GM19452 (cell line): Measurements from ENCODE around the gene KERA.

ENCODE experiments used
- ATAC-seq: cut with Tn5 transposase; IDR thresholded peaks from one replicate; pipeline ENCODE4 v1.9.1; 2021; ENCODE audit not compliant: unreplicated experiment

The KERA gene

DNA sequence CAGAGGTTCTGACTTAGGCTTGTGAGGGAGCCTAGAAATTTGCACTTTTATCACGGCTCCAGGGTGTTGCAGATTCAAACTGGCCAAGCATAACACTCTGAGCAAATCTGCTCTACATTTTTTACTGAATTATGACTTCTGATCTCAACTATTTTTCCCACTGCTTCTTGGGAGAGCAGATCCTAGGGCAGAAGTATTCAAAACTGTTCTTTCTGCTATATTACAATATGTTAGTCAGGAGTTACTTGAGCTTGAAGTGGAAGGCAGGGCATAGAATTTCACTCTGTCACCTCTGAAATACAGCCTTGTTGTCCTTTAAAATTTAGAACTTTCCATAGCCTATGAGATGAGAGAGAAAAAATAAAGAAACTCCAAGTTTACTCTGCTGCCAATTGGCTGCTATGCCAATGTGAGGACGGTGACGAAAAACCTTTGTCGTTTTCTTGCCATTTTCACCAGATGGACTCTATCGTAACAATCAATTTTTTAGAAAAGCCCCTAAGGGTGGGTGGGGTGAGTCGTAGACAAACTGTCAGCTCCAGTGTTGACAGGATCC lies 16.4 kb upstream of the KERA start:
- no peak for ATAC-seq

DNA sequence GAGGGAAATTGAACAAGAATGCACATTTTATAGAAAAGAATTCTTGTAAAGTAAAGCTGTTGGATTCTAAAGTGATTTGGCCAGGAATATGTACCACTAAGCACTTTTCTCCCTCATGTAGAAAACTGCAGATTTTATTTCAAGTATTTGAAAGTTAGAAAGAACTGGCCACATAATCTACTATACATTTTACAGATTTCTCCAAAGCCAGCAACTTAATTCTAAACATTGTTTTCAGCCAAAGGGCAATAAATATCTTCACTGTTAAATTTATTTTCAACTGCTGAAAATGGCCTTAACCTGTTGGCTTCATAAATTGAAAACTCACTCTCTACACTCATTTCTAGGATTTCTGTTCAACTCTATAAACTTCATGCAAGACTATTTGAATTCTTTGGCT lies 15.6 kb upstream of the KERA start:
- no peak for ATAC-seq

DNA sequence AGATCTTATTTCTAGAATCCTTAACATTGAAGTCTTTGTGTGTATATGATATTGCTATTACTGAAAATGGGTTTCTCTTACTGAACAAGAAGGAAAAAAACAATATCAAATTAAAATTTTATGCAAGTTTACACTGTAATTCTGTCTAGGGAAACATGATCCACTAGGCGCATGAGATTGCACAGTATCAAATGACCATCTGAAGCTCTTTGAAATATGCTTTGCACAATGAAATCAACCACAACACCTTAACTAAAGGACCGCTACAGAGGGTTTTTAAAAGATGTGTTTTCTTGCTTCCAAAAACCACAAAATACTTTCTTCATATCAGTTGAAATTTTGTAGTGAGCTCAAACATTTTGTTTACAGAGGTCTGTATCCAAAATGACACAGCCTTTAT lies 15.1 kb upstream of the KERA start:
- ATAC-seq = no peak

DNA sequence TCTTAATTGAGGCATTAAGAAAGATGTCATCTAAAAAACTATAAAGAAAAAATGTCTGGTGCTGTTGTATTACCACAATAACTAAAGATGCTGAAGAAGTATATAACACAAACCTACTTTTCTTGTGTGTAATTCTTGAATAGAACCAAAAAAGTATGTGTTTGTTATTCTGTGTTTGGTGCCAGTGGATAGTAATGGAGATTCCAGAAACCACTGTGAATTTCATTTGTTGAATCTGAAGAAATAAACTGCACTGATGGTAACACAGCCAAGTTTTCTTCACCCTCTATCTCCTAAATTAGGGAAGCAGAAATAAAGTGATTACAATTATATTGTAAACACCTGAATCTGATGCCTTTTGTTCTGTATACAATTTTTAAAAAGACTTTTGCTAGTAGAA lies 13.1 kb upstream of the KERA start:
- ATAC-seq = no peak

DNA sequence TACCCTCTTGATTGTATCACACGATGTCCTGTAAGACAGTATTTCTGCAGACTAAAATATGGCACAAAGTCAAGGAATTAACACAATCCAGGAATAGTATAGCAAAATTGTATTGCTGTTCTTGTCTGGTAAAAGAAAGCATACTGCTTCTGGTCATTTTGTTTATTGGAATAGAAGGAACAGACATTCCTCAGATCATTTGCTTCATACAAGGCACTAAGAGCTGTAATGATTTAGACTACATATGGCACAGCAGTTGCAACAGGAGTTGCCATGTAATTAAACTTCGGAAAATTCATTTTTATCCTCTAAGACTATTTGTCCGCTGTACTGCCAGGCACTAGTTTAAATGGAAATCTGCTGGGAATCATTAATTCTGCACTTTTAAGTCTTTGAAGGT lies 7.6 kb upstream of the KERA start:
- ATAC-seq = no peak

DNA sequence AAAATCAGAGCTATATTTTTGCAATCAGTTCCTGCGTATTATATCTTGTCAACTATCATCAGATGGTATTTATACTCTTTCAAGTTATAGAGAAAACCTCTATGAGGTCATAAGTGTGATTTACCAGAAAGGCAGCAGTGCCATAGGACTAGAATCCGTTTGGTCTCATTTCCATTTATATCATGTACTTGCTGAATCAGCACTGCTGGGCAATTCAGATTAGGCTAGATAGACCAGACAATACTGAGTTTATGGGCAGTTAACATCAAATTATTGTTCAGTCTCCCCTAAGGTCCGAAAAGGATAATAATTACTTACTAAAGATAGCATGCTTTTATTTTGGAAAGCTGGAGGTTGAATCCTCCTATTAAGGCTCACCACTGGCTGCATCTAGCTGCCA lies 6.8 kb upstream of the KERA start:
- ATAC-seq = no peak

DNA sequence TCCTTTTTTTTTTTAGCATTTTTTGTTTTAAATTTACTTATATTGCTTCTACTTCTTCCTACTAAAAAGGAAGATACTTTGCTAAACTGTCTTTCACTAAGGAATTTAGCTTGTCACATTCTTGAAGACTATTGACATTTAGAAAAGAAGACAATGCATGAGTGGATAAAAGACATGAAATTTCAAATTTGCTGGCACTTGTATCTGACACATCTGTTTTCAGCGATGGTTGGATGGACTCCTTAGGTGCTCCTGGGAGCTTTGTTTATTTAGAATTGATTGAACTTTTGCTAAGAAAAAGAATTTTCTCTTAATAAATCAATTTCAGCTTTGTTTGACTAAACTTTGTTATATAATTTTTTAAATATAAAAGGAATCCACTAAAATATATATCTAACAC lies 3.3 kb upstream of the KERA start:
- ATAC-seq = no peak

DNA sequence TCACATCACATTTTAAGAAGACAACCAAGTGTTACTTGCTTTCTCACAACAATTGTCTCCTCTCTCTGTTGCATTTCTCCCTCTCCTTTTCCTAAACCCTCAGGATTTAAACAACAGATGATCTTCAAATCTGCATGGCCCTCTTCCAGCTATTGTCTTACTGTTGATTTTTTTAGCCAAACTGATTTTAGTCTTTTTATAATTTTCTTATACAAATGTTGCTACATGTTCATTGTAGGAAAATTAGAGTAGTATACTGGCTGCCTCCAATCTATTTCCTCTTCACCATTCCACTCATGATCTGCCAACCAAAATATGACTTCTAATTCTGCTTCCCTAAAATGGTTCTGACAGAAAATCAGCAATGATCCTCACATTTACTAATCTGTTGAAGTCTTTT lies 1.4 kb upstream of the KERA start:
- ATAC-seq = no peak

DNA sequence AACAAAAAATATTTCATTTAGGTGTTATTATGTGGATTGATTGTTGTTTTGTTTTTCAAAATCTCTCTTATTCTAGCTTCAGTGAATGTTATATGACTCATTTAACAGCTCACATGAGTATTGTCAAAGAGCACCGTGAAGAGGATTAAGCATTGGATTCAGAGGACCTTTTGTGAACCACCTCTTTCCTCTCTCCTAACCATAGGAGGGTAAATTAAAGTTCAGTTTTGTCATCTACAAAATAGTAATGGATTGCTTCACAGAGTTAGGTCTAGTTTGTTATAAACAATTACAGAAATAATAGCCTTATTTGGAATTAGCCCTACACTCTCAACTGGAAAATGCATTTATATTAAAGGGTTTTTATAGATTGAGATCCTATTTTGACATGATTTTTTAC lies 962 bp upstream of the KERA start:
- ATAC-seq = no peak

DNA sequence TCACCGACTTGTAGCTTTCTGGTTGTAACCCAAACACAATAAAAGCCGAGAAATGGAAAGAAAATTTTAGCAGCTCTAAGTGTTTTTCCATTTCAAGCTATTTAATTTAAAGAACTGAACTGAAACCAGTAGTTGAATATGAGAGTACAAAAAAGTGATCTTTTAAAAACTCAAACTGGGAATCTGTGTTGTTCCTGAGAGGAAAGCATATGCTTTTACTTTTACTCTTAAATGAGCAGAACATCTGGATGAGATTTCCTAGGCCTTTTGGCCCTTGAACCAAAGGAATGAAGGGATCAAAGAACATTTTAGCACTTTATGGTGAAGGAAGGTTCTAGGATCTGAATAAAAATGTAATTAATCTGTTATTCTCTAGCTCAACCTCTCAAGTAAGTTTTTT lies 1.3 kb downstream of the KERA start:
- ATAC-seq = no peak

DNA sequence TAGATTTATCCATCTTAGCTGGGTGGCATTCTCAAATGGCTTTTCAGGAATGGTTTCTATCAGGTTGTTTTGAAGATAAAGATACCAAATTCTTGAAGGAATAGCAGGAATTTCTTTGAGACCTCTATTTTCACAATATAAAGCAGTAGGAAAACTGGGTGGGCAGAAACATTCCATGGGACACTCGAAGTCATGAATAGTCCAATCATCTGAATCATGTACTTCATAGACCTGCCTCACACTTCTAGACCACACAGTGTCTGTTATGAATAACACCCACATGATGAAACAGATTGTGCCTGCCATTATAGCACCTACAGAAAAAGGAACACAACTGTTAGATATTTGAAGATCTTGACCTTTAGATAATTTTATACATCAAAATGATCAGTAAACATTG lies 1.8 kb downstream of the KERA start:
- no peak for ATAC-seq

DNA sequence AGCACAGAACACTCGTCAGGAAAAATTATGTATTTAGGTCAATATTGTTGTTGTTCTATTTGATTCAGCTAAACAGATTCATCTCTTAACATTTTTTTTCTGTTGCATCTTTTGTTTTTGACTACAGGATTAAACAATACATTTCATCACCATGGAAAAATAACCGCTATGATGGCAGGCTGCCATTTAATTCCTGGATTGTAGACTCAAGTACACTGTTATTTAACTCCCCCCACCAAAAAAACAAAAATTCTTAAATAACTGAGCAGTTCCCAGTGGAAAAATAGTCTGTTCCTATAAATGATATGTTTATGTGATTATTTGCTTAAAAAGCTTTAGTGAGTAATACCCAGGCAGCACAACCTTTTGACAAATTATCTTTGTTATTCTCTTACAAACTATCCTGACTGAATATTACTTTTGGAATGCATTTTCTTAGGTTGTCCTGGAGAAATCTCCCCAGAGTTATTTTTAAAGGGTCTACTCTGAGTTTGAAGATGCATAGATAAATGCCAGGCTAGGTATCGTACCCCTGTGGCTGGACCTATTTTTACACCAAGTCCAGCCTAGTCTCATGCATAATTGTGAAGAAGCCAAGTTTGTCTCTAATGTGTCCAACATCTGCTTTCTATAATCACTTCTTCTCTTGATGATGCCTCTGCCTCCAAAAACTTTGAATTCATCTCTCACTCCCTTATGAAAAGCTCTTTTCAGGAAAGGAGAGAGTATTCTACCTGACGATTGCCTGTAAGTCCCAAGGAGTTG lies 3.7 kb downstream of the KERA start:
- no peak for ATAC-seq

DNA sequence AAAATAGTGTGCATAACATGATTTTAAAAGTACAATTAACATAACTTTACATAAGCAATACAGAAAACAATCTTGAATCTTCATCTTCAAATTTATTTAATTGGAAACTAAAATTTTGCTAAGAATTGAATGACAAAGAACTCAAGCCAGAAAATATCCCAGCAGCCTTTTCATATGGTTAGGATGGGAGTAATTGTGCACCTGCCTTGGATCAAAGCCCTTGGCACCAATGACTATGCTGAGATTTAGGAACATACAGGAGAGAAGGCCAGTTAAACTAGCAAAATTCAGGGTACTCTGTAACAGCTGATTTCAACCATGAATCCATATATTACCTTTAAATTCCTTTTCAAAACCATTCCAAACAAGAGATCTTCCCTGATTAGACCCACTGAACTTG lies 5.8 kb downstream of the KERA start:
- ATAC-seq = no peak

DNA sequence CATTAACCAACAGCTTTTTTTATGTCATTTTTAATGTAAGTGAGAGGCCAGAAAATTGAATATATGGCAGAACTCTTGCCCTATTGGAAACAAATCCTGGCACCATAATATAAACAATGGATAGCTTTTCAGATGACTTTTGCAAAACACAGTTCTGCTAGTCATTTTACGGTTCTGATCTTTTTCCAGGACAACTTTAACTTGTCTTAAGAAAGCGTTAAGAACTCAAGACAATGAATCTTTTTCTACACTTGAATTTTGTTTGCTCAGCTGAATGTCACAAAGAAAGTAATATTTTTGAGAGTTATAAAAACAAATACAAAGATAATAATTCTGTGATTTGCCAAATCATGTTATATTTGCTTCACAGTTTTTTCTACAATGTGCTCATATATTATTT lies 13.2 kb downstream of the KERA start:
- ATAC-seq = no peak

DNA sequence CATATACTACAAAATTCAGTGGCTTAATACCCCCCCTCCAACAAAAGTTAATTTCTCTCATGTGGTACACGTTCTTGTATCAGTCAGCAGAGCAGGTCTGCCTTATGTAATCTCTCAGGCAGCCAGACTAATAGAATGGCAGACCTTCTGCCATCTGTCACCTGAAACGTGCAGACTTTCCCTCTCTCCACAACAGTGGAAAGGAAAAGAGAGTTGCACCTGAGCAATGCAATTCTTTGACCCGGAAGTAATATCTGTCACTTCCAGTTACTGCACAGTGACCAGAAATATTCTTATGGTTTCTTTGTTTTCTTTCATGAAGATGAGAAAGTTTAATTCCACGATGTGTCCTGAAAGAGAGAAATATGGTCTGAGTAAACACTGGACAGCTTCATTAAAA lies 14.4 kb downstream of the KERA start:
- no peak for ATAC-seq

DNA sequence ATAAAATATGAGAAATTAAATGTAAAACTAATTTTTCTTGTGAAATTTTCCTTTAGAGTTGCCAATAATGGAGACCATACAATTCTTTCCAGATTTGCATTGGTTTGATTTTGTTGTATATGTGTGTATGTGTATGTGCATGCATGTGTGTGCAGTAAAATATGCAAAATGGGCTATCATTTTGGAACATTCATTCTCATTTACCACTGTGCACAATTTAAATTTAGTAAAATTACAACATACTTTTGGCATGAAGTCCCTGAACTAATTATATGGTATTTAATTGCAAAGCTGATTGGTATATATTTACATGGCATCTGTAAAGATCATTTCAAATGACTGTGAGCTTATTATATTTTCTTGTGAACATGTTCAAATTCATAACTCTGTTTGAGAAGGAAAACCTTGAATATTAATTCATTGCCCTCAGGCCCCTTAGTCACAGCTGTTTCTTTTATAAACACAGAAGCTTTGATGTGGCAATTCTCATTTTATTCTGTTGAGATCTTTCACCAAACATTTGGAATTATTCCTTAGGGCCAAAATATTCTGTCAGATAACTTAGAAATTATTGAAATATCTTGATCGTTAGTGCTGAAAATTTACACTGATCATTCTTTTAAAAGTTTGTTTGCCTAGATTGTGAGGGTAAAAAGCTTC lies 17.6 kb downstream of the KERA start:
- ATAC-seq = no peak

DNA sequence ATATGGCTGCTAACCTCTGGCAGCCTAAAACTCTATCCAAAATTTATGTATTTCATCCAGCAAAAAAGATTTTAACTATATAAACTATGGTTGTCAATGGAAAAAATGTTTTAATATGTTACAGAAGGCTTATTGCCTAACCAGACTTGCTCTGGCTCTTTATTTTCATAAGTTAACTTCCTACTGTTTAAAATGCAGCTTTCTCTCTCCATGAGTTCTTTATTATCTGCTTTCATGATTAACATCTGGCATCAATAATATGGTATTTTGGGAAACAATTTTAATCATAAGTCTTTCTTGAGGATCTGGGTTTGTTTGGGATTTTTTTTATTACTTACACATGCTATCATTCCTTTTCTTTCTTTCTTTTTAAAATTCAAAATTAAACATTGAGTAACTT lies 20.5 kb downstream of the KERA start:
- ATAC-seq = no peak

DNA sequence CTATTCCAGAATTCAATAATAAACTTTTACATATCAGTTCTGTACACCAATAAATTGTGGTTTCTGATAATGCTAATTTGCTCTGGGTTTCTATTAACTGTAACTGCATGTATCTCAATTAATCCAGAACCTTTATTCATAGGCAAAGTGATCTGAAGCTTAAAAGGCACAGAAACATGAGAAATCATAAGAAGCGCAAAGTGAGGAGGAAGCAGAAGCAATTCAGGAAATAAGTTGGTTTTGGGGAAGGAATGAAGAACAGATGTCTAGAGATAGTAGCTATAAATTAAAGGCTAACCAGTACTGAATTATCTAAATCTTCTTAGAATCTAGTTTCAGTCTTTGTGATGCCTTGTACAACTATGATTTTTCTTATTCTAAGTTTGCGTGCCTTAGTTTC lies 24.6 kb downstream of the KERA start:
- no peak for ATAC-seq

DNA sequence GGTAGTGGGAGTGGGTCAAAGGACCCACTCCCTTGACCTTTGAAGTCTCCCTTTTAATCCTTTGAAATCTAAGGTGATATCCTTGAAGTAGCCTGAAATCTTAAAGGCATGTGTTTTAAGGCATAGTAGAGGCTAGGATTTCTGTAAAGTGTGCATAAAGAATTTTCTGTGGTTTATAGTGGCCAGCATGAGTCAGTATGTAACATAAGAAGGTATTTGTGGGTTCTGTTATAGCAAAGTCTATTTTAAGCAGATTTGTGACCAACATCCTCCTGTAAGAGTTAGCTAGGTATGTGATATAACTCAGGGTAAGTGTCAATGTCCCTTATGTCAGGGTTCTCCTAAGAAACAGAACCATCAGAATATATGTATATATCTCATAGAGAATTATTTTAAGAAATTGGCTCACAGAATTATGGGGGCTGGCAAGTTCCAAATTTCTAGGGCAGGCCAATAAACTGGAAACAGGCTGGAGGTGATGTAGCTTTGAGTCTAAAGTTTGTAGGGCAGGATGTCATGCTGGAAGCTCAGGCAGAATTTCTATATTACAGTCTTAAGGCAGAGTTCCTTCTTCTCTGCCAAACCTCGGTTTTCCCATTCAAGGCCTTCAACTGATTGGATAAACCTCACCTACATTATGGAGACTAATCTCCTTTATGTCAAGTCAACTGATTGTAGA lies 34.4 kb downstream of the KERA start:
- peak; percentile 72 for ATAC-seq

DNA sequence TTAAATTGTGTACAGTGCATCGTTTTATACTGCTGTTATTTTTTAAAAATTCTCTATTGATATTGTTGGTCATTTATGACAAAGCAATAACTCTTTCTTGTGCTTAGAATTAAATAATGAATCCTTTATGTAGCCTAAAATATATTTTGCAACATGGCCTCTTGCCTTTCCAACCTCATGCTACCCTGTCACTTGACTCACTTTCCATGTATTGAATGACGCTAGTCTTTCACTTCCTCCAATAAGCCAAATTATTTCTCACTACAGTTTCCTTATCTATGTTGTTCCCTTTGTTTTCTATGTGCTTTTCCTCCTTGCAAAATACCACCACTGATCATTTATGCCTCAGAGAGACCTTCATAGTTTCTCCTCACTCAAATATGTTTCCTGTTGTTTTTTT lies 36.7 kb downstream of the KERA start:
- no peak for ATAC-seq

DNA sequence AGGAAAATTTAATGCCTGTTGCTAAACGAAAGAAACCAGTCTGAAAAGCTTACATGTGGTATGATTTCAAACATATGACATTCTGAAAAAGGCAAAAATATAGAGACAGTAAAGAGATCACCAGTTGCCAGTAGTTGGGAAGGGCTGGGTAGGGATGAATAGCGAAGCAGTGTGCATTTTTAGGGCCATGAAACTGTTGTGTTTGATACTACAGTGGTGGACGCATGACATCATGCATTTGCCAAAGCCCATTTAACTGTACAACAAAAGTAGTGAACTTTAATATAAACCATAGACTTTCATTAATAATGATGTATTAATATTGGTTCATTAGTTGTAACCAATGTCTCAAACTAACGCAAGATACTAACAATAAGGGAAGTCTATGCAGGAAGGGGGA lies 38.4 kb downstream of the KERA start:
- ATAC-seq = no peak
